K562 (cell line): ENCODE measurements around the gene CREB3L1. TPM values are rescaled to one million over a fixed set of nuclear protein-coding genes. Genes with fewer than 3 reads are reported as not detected.
A peak's percentile ranks its signal among the peaks of the same experiment; 100 is the strongest.

Experiments used
- CREB1 ChIP-seq, 2 experiments: sonication (generic) in 1 of 2; formaldehyde crosslinking in 1 of 2; IDR thresholded peaks; 2 replicates each; pipeline versions ENCODE4 v1.6.1 to v1.8.0; 2012 to 2022; ENCODE audit warnings: inconsistent platforms in 1 of 2, mild to moderate bottlenecking in 1 of 2, missing genetic modification reagents in 1 of 2, moderate library complexity in 1 of 2
- PCBP2 ChIP-seq: fragments of 200-400 bp; formaldehyde crosslinking; IDR thresholded peaks from 2 replicates; pipeline ENCODE4 v1.6.1; 2018; ENCODE audit warnings: low read length, low read depth, mild to moderate bottlenecking, moderate library complexity; ENCODE audit not compliant: poor library complexity, severe bottlenecking
- SMAD3 ChIP-seq: fragments of 450-650 bp; formaldehyde crosslinking; conservative IDR thresholded peaks from 2 replicates; pipeline ENCODE4 v1.4.0; 2020; ENCODE audit warnings: mild to moderate bottlenecking
- ZNF12 ChIP-seq: sonication (generic); formaldehyde crosslinking; IDR thresholded peaks from 2 replicates; pipeline ENCODE4 v1.4.0; 2020; ENCODE audit warnings: mild to moderate bottlenecking, missing genetic modification reagents
- ZNF165 ChIP-seq: fragments of 250-450 bp; sonication (Bioruptor Pico); IDR thresholded peaks from 2 replicates; pipeline ENCODE4 v1.4.0; 2020; ENCODE audit warnings: borderline replicate concordance
- polyA plus RNA-seq, 8 experiments: library from polyadenylated mRNA; depleted of rRNA in 4 of 8; stranded (reverse) in 5 of 8; unstranded in 3 of 8; fragments of >200 nt; fragmentation: Nextera tagmentation in 2 of 8; fragmentation: Illumina TruSeq in 1 of 8; extraction: Ambion mirVana in 2 of 8; extraction: Trizol in 1 of 8; gene quantifications; 2 replicates each; pipeline versions ENCODE4 v1.2.1 to v1.2.3, GENCODE V29; 2011 to 2014; ENCODE audit warnings: inconsistent platforms in 1 of 8, missing spikeins in 1 of 8
- total RNA-seq, 7 experiments: library from RNA; depleted of rRNA in 6 of 7; stranded (reverse); fragments of >200 nt in 6 of 7; fragmentation: Illumina TruSeq in 2 of 7; extraction: Trizol in 2 of 7; gene quantifications; 2 replicates each; pipeline versions ENCODE4 v1.2.1 to v1.2.3, GENCODE V29; 2011 to 2021; ENCODE audit warnings: low replicate concordance in 1 of 7
- TF ChIP-seq, protein P1 (sequence below): fragments of 250-450 bp; sonication (Bioruptor Pico); IDR thresholded peaks from 2 replicates; pipeline ENCODE4 v1.4.0; 2020; ENCODE audit warnings: borderline replicate concordance
- TF ChIP-seq, protein P2 (sequence below): sonication (generic); formaldehyde crosslinking; IDR thresholded peaks from 2 replicates; pipeline ENCODE4 v1.8.0; 2022; ENCODE audit warnings: mild to moderate bottlenecking, missing genetic modification reagents
- TF ChIP-seq, protein P3 (sequence below): fragments of 200-800 bp; sonication (Bioruptor generic); IDR thresholded peaks from 2 replicates; pipeline ENCODE4 v1.6.1; 2017; ENCODE audit warnings: missing genetic modification characterization, missing compliant biosample characterization

The CREB3L1 gene
- total and polyA plus RNA-seq, 9 of the 15 experiments (the other 6 are each of a cell fraction or from before 2014, with no cell fraction given), result 1.2 to 27.6 (median 3.7) TPM

DNA sequence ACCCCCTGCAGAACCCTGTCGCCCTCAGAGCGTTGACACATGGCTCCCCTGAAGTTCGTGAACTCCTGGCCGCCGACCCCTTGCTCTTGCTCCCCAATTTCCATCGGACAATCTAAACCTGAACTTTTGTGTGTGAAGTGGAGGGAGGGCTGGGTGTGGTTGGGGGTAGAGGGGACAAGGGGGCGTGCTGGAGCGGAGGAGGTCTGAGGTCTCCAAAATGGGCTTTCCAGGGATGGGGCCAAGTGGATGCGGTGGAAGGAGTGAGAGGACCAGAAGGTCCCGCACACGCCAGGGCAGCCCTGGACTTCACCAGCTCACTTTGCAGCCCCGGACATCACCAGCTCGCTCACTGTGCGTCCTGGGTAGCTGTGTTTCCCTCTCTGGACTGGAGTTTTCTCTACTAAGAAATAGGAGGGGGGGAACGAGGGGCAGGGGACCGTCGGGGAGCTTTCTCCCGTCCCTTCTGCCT, 18.6 kb downstream of the CREB3L1 start (continued):
- TF ChIP-seq, protein P1, sequence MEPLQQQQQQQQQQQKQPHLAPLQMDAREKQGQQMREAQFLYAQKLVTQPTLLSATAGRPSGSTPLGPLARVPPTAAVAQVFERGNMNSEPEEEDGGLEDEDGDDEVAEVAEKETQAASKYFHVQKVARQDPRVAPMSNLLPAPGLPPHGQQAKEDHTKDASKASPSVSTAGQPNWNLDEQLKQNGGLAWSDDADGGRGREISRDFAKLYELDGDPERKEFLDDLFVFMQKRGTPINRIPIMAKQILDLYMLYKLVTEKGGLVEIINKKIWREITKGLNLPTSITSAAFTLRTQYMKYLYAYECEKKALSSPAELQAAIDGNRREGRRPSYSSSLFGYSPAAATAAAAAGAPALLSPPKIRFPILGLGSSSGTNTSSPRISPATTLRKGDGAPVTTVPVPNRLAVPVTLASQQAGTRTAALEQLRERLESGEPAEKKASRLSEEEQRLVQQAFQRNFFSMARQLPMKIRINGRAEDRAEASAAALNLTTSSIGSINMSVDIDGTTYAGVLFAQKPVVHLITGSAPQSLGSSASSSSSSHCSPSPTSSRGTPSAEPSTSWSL (CRISPR knock-in tag), result no peak
- TF ChIP-seq SMAD3 (no peak), ZNF12 (CRISPR knock-in tag) (no peak), CREB1 (IDR thresholded peaks at IDR 0.05) (no peak), CREB1 (CRISPR knock-in tag; IDR thresholded peaks at IDR 0.05) (no peak), ZNF165 (CRISPR knock-in tag) (no peak), PCBP2 (no peak)
- TF ChIP-seq, protein P2, sequence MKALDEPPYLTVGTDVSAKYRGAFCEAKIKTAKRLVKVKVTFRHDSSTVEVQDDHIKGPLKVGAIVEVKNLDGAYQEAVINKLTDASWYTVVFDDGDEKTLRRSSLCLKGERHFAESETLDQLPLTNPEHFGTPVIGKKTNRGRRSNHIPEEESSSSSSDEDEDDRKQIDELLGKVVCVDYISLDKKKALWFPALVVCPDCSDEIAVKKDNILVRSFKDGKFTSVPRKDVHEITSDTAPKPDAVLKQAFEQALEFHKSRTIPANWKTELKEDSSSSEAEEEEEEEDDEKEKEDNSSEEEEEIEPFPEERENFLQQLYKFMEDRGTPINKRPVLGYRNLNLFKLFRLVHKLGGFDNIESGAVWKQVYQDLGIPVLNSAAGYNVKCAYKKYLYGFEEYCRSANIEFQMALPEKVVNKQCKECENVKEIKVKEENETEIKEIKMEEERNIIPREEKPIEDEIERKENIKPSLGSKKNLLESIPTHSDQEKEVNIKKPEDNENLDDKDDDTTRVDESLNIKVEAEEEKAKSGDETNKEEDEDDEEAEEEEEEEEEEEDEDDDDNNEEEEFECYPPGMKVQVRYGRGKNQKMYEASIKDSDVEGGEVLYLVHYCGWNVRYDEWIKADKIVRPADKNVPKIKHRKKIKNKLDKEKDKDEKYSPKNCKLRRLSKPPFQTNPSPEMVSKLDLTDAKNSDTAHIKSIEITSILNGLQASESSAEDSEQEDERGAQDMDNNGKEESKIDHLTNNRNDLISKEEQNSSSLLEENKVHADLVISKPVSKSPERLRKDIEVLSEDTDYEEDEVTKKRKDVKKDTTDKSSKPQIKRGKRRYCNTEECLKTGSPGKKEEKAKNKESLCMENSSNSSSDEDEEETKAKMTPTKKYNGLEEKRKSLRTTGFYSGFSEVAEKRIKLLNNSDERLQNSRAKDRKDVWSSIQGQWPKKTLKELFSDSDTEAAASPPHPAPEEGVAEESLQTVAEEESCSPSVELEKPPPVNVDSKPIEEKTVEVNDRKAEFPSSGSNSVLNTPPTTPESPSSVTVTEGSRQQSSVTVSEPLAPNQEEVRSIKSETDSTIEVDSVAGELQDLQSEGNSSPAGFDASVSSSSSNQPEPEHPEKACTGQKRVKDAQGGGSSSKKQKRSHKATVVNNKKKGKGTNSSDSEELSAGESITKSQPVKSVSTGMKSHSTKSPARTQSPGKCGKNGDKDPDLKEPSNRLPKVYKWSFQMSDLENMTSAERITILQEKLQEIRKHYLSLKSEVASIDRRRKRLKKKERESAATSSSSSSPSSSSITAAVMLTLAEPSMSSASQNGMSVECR, result 0 out of 2 replicates have a peak, but pooled peaks have one; percentile 37
- TF ChIP-seq, protein P3, sequence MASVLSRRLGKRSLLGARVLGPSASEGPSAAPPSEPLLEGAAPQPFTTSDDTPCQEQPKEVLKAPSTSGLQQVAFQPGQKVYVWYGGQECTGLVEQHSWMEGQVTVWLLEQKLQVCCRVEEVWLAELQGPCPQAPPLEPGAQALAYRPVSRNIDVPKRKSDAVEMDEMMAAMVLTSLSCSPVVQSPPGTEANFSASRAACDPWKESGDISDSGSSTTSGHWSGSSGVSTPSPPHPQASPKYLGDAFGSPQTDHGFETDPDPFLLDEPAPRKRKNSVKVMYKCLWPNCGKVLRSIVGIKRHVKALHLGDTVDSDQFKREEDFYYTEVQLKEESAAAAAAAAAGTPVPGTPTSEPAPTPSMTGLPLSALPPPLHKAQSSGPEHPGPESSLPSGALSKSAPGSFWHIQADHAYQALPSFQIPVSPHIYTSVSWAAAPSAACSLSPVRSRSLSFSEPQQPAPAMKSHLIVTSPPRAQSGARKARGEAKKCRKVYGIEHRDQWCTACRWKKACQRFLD (CRISPR knock-in tag), result 0 out of 2 replicates have a peak, but pooled peaks have one; percentile 11
